GM12891 (cell line): Measurements from ENCODE around the gene CNTNAP5.

Source experiments
- POLR2A ChIP-seq: IDR thresholded peaks from 2 replicates; pipeline ENCODE4 v1.6.1; 2011; ENCODE audit warnings: low read depth, low read length, control low read depth
- POLR2AphosphoS5 ChIP-seq: IDR thresholded peaks from 2 replicates; pipeline ENCODE4 v1.6.1; 2011; ENCODE audit warnings: low read depth, low read length, control low read depth
- TAF1 ChIP-seq: IDR thresholded peaks from 2 replicates; pipeline ENCODE4 v1.6.1; 2011; ENCODE audit warnings: low read depth, low read length, control low read depth

- TF ChIP-seq POLR2AphosphoS5 (no peak), POLR2A (no peak), TAF1 (no peak)
Observed at GRCh38 chr2:124283096-124283495, 258.0 kb downstream of the CNTNAP5 start.
